Hepatocyte (in vitro differentiated cells): ENCODE data around the gene TMBIM1.

Source experiments
- CTCF ChIP-seq: fragments of 200-600 bp; sonication (generic); IDR thresholded peaks from 2 replicates; pipeline ENCODE4 v1.5.1; 2016; ENCODE audit warnings: antibody characterized with exemption, mild to moderate bottlenecking; ENCODE audit not compliant: poor library complexity
- EZH2 ChIP-seq: fragments of 200-600 bp; sonication (generic); IDR thresholded peaks from 2 replicates; pipeline ENCODE4 v1.6.1; 2016; ENCODE audit warnings: antibody characterized with exemption, mild to moderate bottlenecking, borderline replicate concordance

- no peak for TF ChIP-seq CTCF
- TF ChIP-seq EZH2: no peak
These were observed 36.9 kb upstream of the TMBIM1 start for GRCh38 chr2:218329027-218329825.
